GM18951 (cell line): ENCODE data around the gene PPP3CA.
"Not testable (repeated sequence)": the region's sequence is repeated elsewhere in the genome, so short reads cannot be mapped to it uniquely, and the experiment has no call there.

ENCODE experiments used
- POLR2A ChIP-seq: IDR thresholded peaks from 4 replicates; pipeline ENCODE4 v1.6.1; 2011; ENCODE audit warnings: mild to moderate bottlenecking; ENCODE audit not compliant: insufficient read length, insufficient read depth; ENCODE audit errors: extremely low read depth
- in situ Hi-C: fragments of 300-500 bp; cut with MboI; formaldehyde crosslinking; loops from one replicate; pipeline ENCODE4 v1.12.0; 2022; ENCODE audit warnings: low sequenced_read_pairs, mixed read lengths, inconsistent platforms; ENCODE audit not compliant: unreplicated experiment

Gene PPP3CA

DNA sequence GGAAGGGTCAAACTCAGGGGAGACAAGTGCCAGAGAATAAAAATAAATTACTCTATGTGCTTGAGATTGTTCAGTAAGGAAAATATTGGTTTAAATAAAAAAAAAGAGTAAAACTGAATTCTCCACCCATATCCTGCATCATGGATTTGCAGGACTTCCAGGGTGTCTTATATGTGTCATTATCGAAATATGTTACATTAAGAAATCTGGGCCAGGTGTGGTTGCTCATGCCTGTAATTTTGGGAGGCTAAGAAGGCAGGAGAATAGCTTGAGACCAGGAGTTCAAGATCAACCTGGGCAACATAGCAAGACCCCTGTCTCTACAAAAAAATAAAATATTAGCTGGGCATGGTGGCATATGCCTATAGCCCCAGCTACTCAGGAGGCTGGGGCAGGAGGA is 104.9 kb downstream of the PPP3CA start:
- TF ChIP-seq POLR2A, result no peak
- in situ Hi-C loops, result no loop called here

DNA sequence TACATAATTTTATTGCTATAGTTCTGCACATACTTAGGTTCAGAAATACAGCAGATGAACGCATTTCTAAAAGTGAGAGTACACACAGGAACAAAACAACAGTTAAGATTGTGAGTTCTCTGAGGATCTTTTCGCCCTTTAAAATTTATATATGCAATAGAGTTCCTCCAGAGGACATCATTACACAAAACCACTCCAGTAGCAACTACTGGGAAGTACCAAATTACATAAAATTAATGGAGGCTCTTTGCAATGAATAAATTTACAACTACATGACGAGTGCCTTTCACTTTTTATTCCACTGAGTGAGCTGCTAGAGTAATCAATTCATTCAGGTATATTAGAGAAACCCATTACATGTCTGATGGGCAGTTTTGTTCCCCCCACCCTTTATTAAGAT is 107.2 kb downstream of the PPP3CA start:
- in situ Hi-C loops, result no loop called here
- TF ChIP-seq POLR2A, result no peak

DNA sequence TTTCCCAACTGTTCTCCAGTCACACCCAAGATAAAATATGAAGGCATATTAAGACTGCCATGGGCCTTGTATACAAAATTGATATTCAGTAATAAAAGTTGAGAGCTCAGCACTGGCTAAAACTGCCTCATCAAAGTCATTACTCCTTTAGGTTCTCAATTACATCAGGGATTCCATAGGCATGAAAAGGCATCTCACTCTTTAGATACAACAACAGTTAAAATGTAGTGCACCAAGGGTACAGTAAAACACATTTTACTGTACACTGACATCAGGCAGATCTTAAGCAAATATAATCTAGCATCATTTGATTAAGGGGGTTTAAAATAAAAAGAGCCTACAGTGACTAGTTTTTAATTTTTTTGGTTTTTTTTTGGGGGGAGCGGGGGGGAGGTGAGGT is 107.7 kb downstream of the PPP3CA start:
- TF ChIP-seq POLR2A, result no peak
- in situ Hi-C loops, result no loop called here

DNA sequence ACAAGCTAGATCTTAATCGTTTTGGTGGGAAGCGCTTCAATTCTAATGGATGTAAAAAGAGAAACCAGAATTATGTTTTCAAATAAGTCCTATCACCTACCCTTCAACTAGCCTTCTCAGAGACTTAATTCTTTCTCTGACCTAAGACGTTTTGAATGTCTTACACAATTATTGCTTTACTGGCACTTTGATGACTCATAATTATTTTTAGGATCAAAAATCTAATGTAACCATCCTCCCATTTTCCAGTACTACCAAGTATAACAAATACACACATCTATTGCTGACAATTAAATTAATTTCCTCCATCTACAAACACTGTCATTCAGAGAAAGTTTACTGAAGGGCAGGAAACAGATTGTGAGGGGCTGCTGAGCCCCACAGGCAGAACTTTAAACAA is 108.6 kb downstream of the PPP3CA start:
- TF ChIP-seq POLR2A, result no peak
- in situ Hi-C loops, result no loop called here

DNA sequence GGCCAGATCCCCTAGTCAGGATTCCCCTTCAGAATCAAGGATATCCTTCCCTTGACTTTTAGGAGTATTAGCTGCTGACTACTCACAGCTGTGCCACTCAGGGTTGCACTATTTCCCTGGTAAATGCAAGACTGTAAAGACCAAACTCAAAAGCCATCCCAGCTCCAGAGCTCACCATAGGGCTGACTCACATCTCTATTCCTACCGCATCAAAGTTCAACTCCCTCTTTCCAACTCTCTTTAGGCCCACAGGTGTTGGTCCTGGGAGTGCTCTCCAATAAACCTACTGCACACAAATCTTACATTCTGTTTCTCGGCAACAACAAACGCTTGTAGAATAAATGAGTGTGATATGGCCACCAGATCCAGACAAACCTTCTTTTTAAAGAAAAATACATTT is 109.6 kb downstream of the PPP3CA start:
- TF ChIP-seq POLR2A, result no peak
- in situ Hi-C loops, result no loop called here

DNA sequence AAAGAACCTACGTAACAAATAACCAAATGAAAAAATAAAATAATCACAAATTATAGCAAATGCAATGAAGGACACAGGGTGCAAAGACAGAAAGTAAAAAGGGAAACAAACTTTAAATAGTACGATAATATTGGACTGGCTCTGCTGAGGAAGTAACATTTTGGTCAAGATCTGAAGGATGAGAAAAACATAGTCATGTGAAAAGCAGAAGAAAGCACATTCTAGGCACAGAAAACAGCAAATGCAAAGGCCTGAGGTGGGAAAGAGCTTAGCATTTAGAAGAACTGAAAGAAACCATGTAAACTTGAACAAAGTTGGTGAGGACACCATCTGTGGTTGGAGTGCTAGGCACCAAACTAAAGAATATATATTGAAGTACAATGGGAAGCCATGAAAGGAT is 111.2 kb downstream of the PPP3CA start:
- TF ChIP-seq POLR2A, result no peak
- in situ Hi-C loops, result no loop called here

DNA sequence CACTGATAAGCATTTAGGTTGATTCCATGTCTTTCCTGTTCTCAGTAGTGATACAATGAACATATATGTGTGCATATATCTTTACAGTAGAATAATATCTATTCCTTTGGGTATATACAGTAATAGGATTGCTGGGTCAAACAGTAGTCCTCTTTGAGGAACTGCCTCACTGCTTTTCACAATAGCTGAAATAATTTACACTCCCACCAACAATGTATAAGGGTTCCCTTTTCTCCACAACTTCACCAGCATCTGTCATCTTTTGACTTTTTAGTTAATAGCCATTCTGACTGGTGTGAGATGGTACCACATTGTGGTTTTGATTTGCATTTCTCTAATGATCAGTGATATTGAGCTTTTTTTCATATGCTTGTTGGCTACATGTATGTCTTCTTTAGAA is 113.2 kb downstream of the PPP3CA start:
- in situ Hi-C loops, result not testable (repeated sequence)

DNA sequence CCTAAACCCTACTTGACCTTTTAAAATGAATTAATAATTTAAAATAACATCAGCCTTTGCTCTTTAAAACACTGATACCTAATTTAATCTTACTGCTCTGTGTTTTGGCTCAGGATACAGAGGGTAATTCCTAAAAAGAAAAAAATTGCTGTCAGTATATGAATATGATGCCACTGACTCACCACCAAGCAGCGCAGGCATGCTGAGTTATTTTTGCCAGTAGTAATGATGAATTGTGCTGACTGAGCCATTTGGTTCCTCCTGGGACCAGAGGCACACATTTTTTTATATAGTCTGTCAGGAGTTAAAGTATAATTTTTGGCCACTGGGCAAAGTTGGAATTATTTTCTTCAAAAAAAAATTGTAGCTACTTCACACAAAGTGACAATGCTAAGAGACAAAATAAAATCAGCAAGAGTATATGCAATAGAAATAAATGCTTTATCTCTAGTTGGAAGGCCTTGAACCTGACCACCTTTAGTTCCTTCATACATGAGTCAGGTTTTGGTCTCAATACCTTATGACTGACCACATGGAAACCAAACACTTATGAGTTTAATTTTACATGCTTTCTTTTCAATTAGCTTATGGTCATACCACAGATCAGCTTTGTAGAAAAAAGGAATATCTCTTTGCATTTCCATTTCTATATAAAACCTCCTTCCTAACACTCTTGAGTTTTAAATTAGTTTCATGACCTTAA is 115.1 kb downstream of the PPP3CA start:
- in situ Hi-C loops, result no loop called here

DNA sequence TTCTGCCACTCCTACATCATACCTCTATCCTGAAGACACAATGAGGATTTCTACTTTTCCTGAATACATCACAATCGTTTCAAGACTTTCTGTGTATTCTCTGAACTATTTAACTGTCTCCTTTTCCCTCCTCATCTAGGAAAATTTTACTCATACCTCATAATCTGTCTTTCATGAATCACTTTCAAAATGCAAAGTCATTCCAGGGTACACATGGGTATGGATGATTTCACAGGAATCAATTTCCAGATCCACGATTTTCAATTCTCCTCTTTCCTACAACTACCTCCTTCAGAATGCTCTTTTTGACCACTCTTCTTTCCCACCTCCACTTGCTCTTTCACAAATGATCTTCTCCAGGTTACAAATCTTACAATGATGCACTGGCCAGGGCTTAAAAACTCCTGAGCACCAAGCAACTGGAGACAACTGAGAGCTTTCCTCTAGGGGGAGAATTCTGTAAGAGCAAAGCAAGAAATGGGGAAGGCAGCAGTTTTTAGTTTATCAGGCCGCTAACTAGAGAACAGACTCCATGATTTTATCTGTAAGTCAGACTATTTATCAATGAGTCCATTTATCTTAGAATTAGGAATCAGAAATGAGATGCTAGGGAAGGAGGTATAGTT is 116.4 kb downstream of the PPP3CA start:
- in situ Hi-C loops, result no loop called here
- no peak for TF ChIP-seq POLR2A

More for the DNA sequence above, 115.1 kb downstream of the PPP3CA start:
- no peak for TF ChIP-seq POLR2A

DNA sequence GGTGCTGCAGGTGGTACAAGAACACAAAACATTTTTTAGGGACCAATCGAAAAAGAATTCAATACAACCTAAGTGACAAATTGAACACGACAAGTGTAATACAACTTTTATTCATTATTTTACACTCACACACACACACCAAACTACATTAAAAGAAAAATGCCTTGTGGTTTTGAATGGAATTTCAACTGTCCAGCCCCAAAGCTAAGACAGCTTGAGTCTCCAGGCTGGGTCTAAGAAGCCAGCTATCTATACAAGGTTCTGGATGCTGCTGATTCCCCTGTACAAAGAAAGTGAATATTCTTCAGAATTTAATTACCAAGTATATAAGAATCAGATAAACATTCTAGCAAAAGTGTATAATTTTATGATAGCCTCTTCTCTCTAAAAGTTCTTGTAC is 118.2 kb downstream of the PPP3CA start:
- in situ Hi-C loops, result no loop called here
- no peak for TF ChIP-seq POLR2A

DNA sequence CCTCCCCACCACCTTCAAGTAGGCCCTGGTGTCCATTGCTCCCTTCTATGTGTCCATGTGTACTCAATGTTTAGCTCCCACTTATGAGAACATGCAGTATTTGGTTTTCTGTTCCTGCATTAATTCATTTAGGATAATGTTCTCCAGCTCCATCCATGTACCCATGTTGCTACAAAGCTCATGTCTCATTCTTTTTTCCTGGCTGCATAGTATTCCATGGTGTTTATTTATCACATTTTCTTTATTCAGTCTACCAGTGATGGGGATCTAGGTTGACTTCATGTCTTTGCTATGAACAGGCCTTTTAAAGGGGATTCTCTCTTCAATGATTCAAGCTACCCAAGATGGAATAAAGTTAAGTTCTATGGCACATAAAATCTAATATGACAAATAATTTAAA is 119.6 kb downstream of the PPP3CA start:
- in situ Hi-C loops, result no loop called here
- TF ChIP-seq POLR2A, result no peak

DNA sequence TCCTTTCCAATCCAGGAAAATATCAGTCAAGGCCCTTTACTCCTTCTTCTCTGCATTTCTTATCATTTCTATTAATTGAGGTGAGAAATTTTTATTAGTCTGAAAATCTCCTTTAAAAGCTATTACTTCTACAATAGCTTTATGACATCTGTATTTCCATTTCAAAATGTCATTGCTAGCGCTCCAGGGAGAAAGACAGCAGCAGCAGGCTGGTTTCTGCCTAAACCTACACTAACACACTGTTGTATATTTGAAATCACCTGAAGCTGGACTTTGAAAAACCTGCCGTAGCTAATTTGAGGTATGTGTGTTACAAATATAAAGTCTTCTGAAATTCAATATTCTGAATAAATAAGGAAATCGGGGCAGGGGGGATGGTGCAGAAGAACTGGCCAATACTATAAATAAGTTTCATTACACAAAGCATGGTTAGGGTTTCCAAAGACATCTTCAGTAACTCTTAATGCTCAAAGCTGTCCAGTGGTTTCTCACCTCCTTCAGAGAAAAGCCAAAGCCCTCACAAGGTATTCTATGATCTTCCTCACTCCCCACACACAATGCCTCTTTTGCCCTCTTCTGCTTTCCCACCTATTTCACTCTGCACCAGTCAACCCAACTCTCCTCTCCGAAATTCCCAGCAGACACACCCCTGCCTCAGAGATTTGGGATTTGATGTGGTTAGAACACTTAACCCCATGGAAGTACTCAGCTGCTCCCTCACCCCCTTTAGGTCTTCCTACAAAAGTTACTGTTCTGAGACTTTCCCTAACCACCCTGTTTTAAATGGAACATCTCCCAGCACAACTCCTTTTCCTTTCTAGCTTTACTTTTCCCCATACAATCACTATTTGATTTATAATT is 122.7 kb downstream of the PPP3CA start:
- in situ Hi-C loops, result no loop called here
- TF ChIP-seq POLR2A, result no peak

DNA sequence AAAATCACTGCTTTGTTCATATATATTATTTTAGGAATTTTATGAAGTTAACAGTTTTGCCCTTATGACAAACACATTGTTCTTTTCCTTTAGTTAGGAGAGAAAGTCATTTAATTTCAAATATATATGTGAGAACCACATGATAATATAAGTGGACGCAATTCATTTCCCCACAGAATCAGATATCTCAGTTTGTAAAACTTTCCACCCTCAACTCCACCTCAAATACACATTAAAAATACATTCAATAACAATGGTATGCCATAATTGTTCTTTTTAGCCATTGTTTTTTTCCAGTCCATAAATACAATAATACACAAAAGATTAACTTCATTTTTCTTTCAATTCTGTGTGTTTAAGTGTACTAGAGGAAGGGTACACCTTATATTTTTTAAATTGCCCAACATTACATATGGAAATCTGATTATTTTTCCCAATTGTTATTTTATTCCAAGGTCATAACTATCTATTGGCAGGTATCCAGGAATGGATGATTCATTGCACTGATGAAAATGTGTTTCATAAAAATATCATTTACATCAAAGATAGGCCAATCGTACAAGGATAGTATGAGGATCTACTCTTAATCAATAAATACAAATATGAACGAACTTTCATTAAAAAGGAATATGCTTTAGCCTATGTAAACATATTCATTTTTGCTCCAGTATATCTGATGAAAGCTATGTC is 125.0 kb downstream of the PPP3CA start:
- no peak for TF ChIP-seq POLR2A
- in situ Hi-C loops, result no loop called here

DNA sequence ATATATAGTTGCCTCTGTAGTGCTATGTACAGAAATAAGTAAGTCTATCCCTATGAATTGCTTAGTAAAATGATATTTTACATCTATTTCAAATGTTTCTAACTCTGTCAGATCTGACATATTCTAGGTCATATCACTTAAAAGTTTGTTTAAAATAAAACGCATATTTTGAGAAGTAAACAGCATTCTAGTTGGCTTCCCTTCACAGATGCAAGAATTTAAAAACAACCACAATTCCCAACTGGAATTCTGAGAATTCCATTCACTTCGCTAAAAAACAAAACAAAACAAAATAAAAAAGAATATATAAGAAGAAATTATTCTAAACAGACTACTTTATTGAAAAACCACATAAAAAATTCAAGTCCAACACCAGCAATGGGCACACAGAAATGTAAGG is 126.0 kb downstream of the PPP3CA start:
- no peak for TF ChIP-seq POLR2A
- in situ Hi-C loops, result no loop called here

DNA sequence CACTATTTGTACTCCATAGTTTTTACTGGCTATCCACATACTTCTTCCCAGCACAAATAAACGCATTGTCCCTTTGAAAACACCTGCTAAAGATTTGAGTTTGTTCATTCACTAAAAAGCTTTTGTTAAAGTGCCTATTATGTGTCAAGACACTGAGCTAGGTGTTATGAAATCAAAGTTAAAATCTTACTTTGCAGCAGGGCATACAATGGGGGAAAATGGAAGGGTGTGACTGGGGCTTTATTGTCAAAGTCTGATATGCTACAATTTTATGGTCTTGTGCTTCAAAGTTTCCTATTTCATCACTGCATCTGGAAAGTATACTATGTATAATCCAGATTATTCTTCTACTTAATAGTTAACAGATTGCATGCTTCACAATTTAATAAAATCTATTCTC is 128.4 kb downstream of the PPP3CA start:
- no peak for TF ChIP-seq POLR2A
- in situ Hi-C loops, result no loop called here
